NT2/D1 (cell line): ENCODE data around the gene PTPN9.

Experiments used
- YY1 ChIP-seq: IDR thresholded peaks from 2 replicates; pipeline ENCODE4 v1.6.1; 2011; ENCODE audit not compliant: insufficient read length, insufficient read depth
- ZNF274 ChIP-seq: IDR thresholded peaks from 2 replicates; pipeline ENCODE4 v1.6.1; 2011; ENCODE audit warnings: mild to moderate bottlenecking, low read depth, low read length

DNA sequence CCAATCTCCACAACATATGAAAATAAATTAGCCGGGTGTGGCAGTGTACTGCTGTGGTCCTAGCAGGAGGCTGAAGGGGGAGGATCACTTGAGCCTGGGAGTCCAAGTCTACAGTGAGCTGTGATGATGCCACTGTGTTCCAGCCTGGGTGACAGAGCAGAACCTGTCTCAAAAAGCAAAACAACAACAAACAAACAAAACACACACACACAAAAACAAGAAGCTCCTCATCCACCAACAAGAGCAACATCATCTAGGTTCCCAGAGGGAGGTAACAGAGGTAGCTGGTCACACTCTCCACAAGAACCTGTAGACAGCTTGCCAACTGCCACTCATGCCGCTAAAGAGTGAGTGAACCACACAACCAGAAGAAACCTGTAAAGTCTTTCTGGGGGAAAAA, 34.8 kb downstream of the PTPN9 start:
- TF ChIP-seq YY1 (no peak), ZNF274 (no peak)
